ENCODE measurements around the gene USH1G. TPM values are rescaled to one million over a fixed set of nuclear protein-coding genes. Genes with fewer than 3 reads are reported as not detected.

Gene USH1G
- total RNA-seq, 1 donor, result not detected

- Histone ChIP-seq H3K4me2 (ENCODE audit: insufficient read depth, low read length) (no peak overlapping the region), H3K27me3 (ENCODE audit: insufficient read depth, low read length) (peaks cover 40% of the 10 kb centered on the region), H2AFZ (ENCODE audit: low read length) (no peak overlapping the region), H4K20me1 (ENCODE audit: insufficient read depth, low read length) (no peaks in the 10 kb centered on the region), H3K27ac (ENCODE audit: low read depth, low read length) (no peak overlapping the region), H3K36me3 (ENCODE audit: insufficient read depth, low read length) (no peaks in the 10 kb centered on the region), H3K4me1 (ENCODE audit: insufficient read depth, low read length) (no peaks in the 10 kb centered on the region), H3K9me3 (ENCODE audit: low read depth, low read length) (no peaks in the 10 kb centered on the region), H3K79me2 (ENCODE audit: insufficient read depth, low read length) (no peaks in the 10 kb centered on the region), H3K4me3 (ENCODE audit: insufficient read depth, low read length) (no peak overlapping the region)
- peak; percentile 78 for DNase-seq (ENCODE audit: insufficient read length, low spot score, missing footprints)
- no peak for TF ChIP-seq CTCF (IDR thresholded peaks at IDR 0.05; ENCODE audit: extremely low read depth, low read depth, low read length)
Measured at GRCh38 chr17:74888469-74888868, 34.6 kb downstream of the USH1G start.

DNA sequence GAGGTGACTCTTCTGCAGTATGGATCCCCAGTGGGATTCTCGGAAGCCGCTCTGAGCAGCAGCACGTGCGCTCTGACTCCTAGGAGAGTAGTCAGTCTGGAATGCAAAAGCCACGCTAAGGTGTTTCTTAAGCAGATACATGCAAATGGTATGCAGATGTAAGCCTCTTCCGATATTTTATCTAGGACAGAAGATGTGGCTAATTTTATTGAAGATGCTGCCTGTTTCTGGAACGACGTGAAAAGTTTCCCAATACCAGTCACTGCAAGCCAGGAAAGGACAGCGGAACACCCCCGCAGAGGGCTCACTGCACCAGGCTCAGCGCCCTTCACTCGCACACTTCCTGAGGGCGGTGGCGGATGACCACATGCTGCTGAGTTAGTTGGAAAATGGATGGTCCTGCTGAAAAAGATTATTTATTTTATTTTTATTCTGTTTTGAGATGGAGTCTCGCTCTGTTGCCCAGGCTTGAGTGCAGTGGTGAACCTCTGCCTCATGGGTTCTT lies 39.8 kb downstream of the USH1G start:
- Histone ChIP-seq H3K79me2 (ENCODE audit: insufficient read depth, low read length) (no peaks in the 10 kb centered on the region), H3K4me1 (ENCODE audit: insufficient read depth, low read length) (no peaks in the 10 kb centered on the region), H3K27me3 (ENCODE audit: insufficient read depth, low read length) (peaks cover 32% of the 10 kb centered on the region), H3K4me3 (ENCODE audit: insufficient read depth, low read length) (no peak overlapping the region), H3K9me3 (ENCODE audit: low read depth, low read length) (no peaks in the 10 kb centered on the region), H3K4me2 (ENCODE audit: insufficient read depth, low read length) (no peak overlapping the region), H3K36me3 (ENCODE audit: insufficient read depth, low read length) (no peaks in the 10 kb centered on the region), H3K27ac (ENCODE audit: low read depth, low read length) (no peak overlapping the region), H4K20me1 (ENCODE audit: insufficient read depth, low read length) (no peaks in the 10 kb centered on the region), H2AFZ (ENCODE audit: low read length) (no peak overlapping the region)
- no peak for TF ChIP-seq CTCF (IDR thresholded peaks at IDR 0.05; ENCODE audit: extremely low read depth, low read depth, low read length)
- peak; percentile 30 for DNase-seq (ENCODE audit: insufficient read length, low spot score, missing footprints)

- H3K4me2 ChIP-seq (ENCODE audit: insufficient read depth, low read length), result no peak overlapping the region
- no peaks in the 10 kb centered on the region for H3K4me1 ChIP-seq (ENCODE audit: insufficient read depth, low read length)
- H3K79me2 ChIP-seq (ENCODE audit: insufficient read depth, low read length), result no peaks in the 10 kb centered on the region
- no peak overlapping the region for H3K27ac ChIP-seq (ENCODE audit: low read depth, low read length)
- H3K27me3 ChIP-seq (ENCODE audit: insufficient read depth, low read length), result peaks cover 31% of the 10 kb centered on the region
- no peak overlapping the region for H3K4me3 ChIP-seq (ENCODE audit: insufficient read depth, low read length)
- peak; percentile 58 for DNase-seq (ENCODE audit: insufficient read length, low spot score, missing footprints)
- no peak for TF ChIP-seq CTCF (IDR thresholded peaks at IDR 0.05; ENCODE audit: extremely low read depth, low read depth, low read length)
- H3K9me3 ChIP-seq (ENCODE audit: low read depth, low read length), result no peaks in the 10 kb centered on the region
- no peaks in the 10 kb centered on the region for H3K36me3 ChIP-seq (ENCODE audit: insufficient read depth, low read length)
- no peaks in the 10 kb centered on the region for H4K20me1 ChIP-seq (ENCODE audit: insufficient read depth, low read length)
- no peak overlapping the region for H2AFZ ChIP-seq (ENCODE audit: low read length)
Measured at GRCh38 chr17:74882517-74883240, 40.4 kb downstream of the USH1G start.

GRCh38 chr17:74881073-74881472 lies 42.0 kb downstream of the USH1G start:
- no peak overlapping the region for H3K4me2 ChIP-seq (ENCODE audit: insufficient read depth, low read length)
- no peak overlapping the region for H2AFZ ChIP-seq (ENCODE audit: low read length)
- no peak overlapping the region for H3K27ac ChIP-seq (ENCODE audit: low read depth, low read length)
- no peaks in the 10 kb centered on the region for H3K9me3 ChIP-seq (ENCODE audit: low read depth, low read length)
- TF ChIP-seq CTCF (IDR thresholded peaks at IDR 0.05; ENCODE audit: extremely low read depth, low read depth, low read length), result no peak
- no peak for DNase-seq (ENCODE audit: insufficient read length, low spot score, missing footprints)
- no peaks in the 10 kb centered on the region for H3K4me1 ChIP-seq (ENCODE audit: insufficient read depth, low read length)
- no peak overlapping the region for H3K4me3 ChIP-seq (ENCODE audit: insufficient read depth, low read length)
- no peaks in the 10 kb centered on the region for H3K79me2 ChIP-seq (ENCODE audit: insufficient read depth, low read length)
- H4K20me1 ChIP-seq (ENCODE audit: insufficient read depth, low read length), result no peaks in the 10 kb centered on the region
- H3K36me3 ChIP-seq (ENCODE audit: insufficient read depth, low read length), result no peaks in the 10 kb centered on the region
- H3K27me3 ChIP-seq (ENCODE audit: insufficient read depth, low read length), result peaks cover 31% of the 10 kb centered on the region
